Measurements from ENCODE around the gene COL18A1. TPM values are rescaled to one million over a fixed set of nuclear protein-coding genes. Genes with fewer than 3 reads are reported as not detected.

Gene COL18A1
- total RNA-seq, 1 donor: 33.7 TPM

- H3K4me3 ChIP-seq (ENCODE audit: low read depth, low read length): no peak overlapping the region
- TF ChIP-seq CTCF (IDR thresholded peaks at IDR 0.05; ENCODE audit: insufficient read depth, low read depth, low read length): no peak
- no peak for DNase-seq (ENCODE audit: low read depth)
Observed at GRCh38 chr21:45485686-45486442, 80.9 kb downstream of the COL18A1 start.

- no peak overlapping the region for H3K4me3 ChIP-seq (ENCODE audit: low read depth, low read length)
- no peak for TF ChIP-seq CTCF (IDR thresholded peaks at IDR 0.05; ENCODE audit: insufficient read depth, low read depth, low read length)
- no peak for DNase-seq (ENCODE audit: low read depth)
Observed at GRCh38 chr21:45486443-45487160, 81.6 kb downstream of the COL18A1 start.

- no peak for TF ChIP-seq CTCF (IDR thresholded peaks at IDR 0.05; ENCODE audit: insufficient read depth, low read depth, low read length)
- no peak for DNase-seq (ENCODE audit: low read depth)
Observed at GRCh38 chr21:45487161-45487806, 82.3 kb downstream of the COL18A1 start.

GRCh38 chr21:45487891-45488600 lies 83.1 kb downstream of the COL18A1 start:
- TF ChIP-seq CTCF (IDR thresholded peaks at IDR 0.05; ENCODE audit: insufficient read depth, low read depth, low read length): no peak
- no peak for DNase-seq (ENCODE audit: low read depth)
- no peak overlapping the region for H3K4me3 ChIP-seq (ENCODE audit: low read depth, low read length)

More at GRCh38 chr21:45487161-45487806, 82.3 kb downstream of the COL18A1 start:
- H3K4me3 ChIP-seq (ENCODE audit: low read depth, low read length): no peak overlapping the region

GRCh38 chr21:45488931-45489721 lies 84.2 kb downstream of the COL18A1 start:
- no peak for DNase-seq (ENCODE audit: low read depth)
- TF ChIP-seq CTCF (IDR thresholded peaks at IDR 0.05; ENCODE audit: insufficient read depth, low read depth, low read length): no peak
- no peak overlapping the region for H3K4me3 ChIP-seq (ENCODE audit: low read depth, low read length)

GRCh38 chr21:45489722-45489982 lies 84.7 kb downstream of the COL18A1 start:
- no peak for TF ChIP-seq CTCF (IDR thresholded peaks at IDR 0.05; ENCODE audit: insufficient read depth, low read depth, low read length)
- no peak overlapping the region for H3K4me3 ChIP-seq (ENCODE audit: low read depth, low read length)
- DNase-seq (ENCODE audit: low read depth): no peak
